ENCODE measurements around the gene STAT4.

The STAT4 gene

GRCh38 chr2:191158193-191158592, 7.4 kb upstream of the STAT4 start:
- no peak overlapping the region for H3K27ac ChIP-seq
- no peak for DNase-seq (ENCODE audit: low spot score)
- no peak for TF ChIP-seq CTCF (IDR thresholded peaks at IDR 0.05)
- H3K4me3 ChIP-seq: no peak overlapping the region

- no peak for TF ChIP-seq CTCF (IDR thresholded peaks at IDR 0.05)
- no peak for DNase-seq (ENCODE audit: low spot score)
- no peak overlapping the region for H3K4me3 ChIP-seq
- no peak overlapping the region for H3K27ac ChIP-seq
Observed at GRCh38 chr2:191155608-191156071, 4.8 kb upstream of the STAT4 start.

- no peak overlapping the region for H3K4me3 ChIP-seq
- H3K27ac ChIP-seq: no peak overlapping the region
- no peak for DNase-seq (ENCODE audit: low spot score)
- no peak for TF ChIP-seq CTCF (IDR thresholded peaks at IDR 0.05)
Observed at GRCh38 chr2:191153716-191154115, 2.9 kb upstream of the STAT4 start.

- Histone ChIP-seq H3K4me3 (no peak overlapping the region), H3K27ac (no peak overlapping the region)
- no peak for DNase-seq (ENCODE audit: low spot score)
- TF ChIP-seq CTCF (IDR thresholded peaks at IDR 0.05): no peak
Observed at GRCh38 chr2:191152482-191153240, 1.9 kb upstream of the STAT4 start.

- H3K27ac ChIP-seq: no peak overlapping the region
- H3K4me3 ChIP-seq: peak overlapping the region; percentile 72
- TF ChIP-seq CTCF (IDR thresholded peaks at IDR 0.05): no peak
- no peak for DNase-seq (ENCODE audit: low spot score)
Observed at GRCh38 chr2:191151331-191151730, 537 bp upstream of the STAT4 start.

- no peak for TF ChIP-seq CTCF (IDR thresholded peaks at IDR 0.05)
- Histone ChIP-seq H3K4me3 (peak overlapping the region; percentile 72), H3K27ac (peak overlapping the region in 1 of 2 donors; percentile 8)
- no peak for DNase-seq (ENCODE audit: low spot score)
Observed at GRCh38 chr2:191150230-191150599, 579 bp downstream of the STAT4 start.

- Histone ChIP-seq H3K4me3 (no peak overlapping the region), H3K27ac (no peak overlapping the region)
- DNase-seq (ENCODE audit: low spot score): no peak
- no peak for TF ChIP-seq CTCF (IDR thresholded peaks at IDR 0.05)
Observed at GRCh38 chr2:191149391-191149790, 1.4 kb downstream of the STAT4 start.
